B cell (primary cell): ENCODE measurements around the gene ITPK1. TPM values are rescaled to one million over a fixed set of nuclear protein-coding genes. Genes with fewer than 3 reads are reported as not detected.

Experiments used
- ATAC-seq: fragments of 200-7000 bp; cut with Tn5 transposase; one replicate; pipeline ENCODE4 v1.10.0; 2021; ENCODE audit warnings: low read depth, mild to moderate bottlenecking, moderate number of reproducible peaks, moderate library complexity
- CTCF ChIA-PET: fragments of 350-600 bp; sonication (Branson Sonifier 250); formaldehyde crosslinking; loops from one replicate; lab custom pipeline; 2021; ENCODE audit warnings: antibody characterized with exemption, inconsistent platforms; lab: Charles Lee
- POLR2A ChIA-PET: fragments of 350-600 bp; sonication (Branson Sonifier 250); formaldehyde crosslinking; loops from one replicate; lab custom pipeline; 2021; ENCODE audit warnings: antibody characterized with exemption; lab: Charles Lee
- DNase-seq: peaks from one replicate; pipeline ENCODE4 v3.0.0; 2013
- H2AFZ ChIP-seq: 2 replicates; pipeline ENCODE4 v1.6.1; 2012; ENCODE audit warnings: mild to moderate bottlenecking, low read depth, low read length; ENCODE audit not compliant: insufficient read depth, poor library complexity, severe bottlenecking
- H3K27ac ChIP-seq, 2 donors: 1 replicate in 1 of 2; 2 replicates in 1 of 2; pipeline ENCODE4 v1.5.1; 2012 to 2013; ENCODE audit warnings: low read length in 2 of 2, mild to moderate bottlenecking in 2 of 2, moderate library complexity in 1 of 2
- H3K27me3 ChIP-seq, 4 experiments: fragments of 200-600 bp in 1 of 4; sonication (generic) in 1 of 4; replicated peaks in 1 of 4; 1 replicate in 2 of 4; 2 replicates in 2 of 4; pipeline versions ENCODE4 v1.6.1 to v1.7.0; 2013 to 2016; ENCODE audit warnings: low read length in 3 of 4, mild to moderate bottlenecking in 2 of 4, mixed read lengths in 1 of 4, moderate library complexity in 1 of 4; ENCODE audit not compliant: insufficient read depth in 4 of 4, control insufficient read depth in 3 of 4; ENCODE audit errors: control extremely low read depth in 1 of 4
- H3K36me3 ChIP-seq, 2 experiments: replicated peaks in 1 of 2; 1 replicate in 1 of 2; 2 replicates in 1 of 2; pipeline versions ENCODE4 v1.6.1 to v1.7.1; 2013; ENCODE audit warnings: low read length in 1 of 2; ENCODE audit not compliant: insufficient read depth in 2 of 2, control insufficient read depth in 1 of 2; ENCODE audit errors: control extremely low read depth in 1 of 2, extremely low read depth in 1 of 2
- H3K4me1 ChIP-seq, 2 donors: fragments of 200-600 bp in 1 of 2; sonication (generic) in 1 of 2; 1 replicate in 1 of 2; 2 replicates in 1 of 2; pipeline versions ENCODE4 v1.5.1 to v1.6.1; 2013 to 2017; ENCODE audit warnings: low read length in 2 of 2; ENCODE audit not compliant: control insufficient read depth in 2 of 2, insufficient read depth in 2 of 2
- H3K4me2 ChIP-seq: replicated peaks from 2 replicates; pipeline ENCODE3; 2012; ENCODE audit warnings: mild to moderate bottlenecking, low read depth, low read length; ENCODE audit not compliant: poor library complexity, severe bottlenecking
- H3K4me3 ChIP-seq, 5 experiments: fragments of 200-600 bp in 1 of 5; sonication (generic) in 1 of 5; 1 replicate in 3 of 5; 2 replicates in 2 of 5; pipeline versions ENCODE4 v1.5.1 to v1.7.0; 2011 to 2016; ENCODE audit warnings: low read length in 4 of 5, mild to moderate bottlenecking in 4 of 5, low read depth in 2 of 5, control low read depth in 1 of 5, moderate library complexity in 1 of 5; ENCODE audit not compliant: insufficient read depth in 1 of 5; ENCODE audit errors: control extremely low read depth in 1 of 5, extremely low read depth in 1 of 5
- H3K79me2 ChIP-seq: fragments of 200-600 bp; sonication (generic); one replicate; pipeline ENCODE4 v1.6.0; 2016; ENCODE audit warnings: low read length; ENCODE audit not compliant: control insufficient read depth, insufficient read depth
- H3K9ac ChIP-seq: fragments of 200-600 bp; sonication (generic); 2 replicates; pipeline ENCODE4 v1.6.1; 2017; ENCODE audit warnings: mild to moderate bottlenecking, low read length, moderate library complexity
- H3K9me3 ChIP-seq, 3 donors: one replicate each; pipeline versions ENCODE4 v1.6.1 to v1.7.1; 2013; ENCODE audit warnings: low read length in 2 of 3; ENCODE audit not compliant: control insufficient read depth in 2 of 3, insufficient read depth in 1 of 3; ENCODE audit errors: control extremely low read depth in 1 of 3
- H4K20me1 ChIP-seq: 2 replicates; pipeline ENCODE4 v1.6.0; 2012; ENCODE audit warnings: mild to moderate bottlenecking, low read length; ENCODE audit not compliant: insufficient read depth, control insufficient read depth, poor library complexity, severe bottlenecking
- H3K27ac Mint-ChIP-seq: one replicate; pipeline ENCODE4 v1.8.0; 2021; ENCODE audit warnings: mixed read lengths
- H3K27me3 Mint-ChIP-seq: one replicate; pipeline ENCODE4 v1.8.0; 2021; ENCODE audit warnings: mixed read lengths
- H3K4me1 Mint-ChIP-seq: one replicate; pipeline ENCODE4 v1.8.0; 2021; ENCODE audit warnings: mixed read lengths
- H3K4me3 Mint-ChIP-seq: one replicate; pipeline ENCODE4 v1.8.0; 2021; ENCODE audit warnings: mixed read lengths
- H3K9me3 Mint-ChIP-seq: one replicate; pipeline ENCODE4 v1.8.0; 2022; ENCODE audit warnings: mixed read lengths; ENCODE audit not compliant: insufficient read depth
- EZH2 ChIP-seq: IDR thresholded peaks from 2 replicates; pipeline ENCODE4 v1.6.1; 2012; ENCODE audit warnings: borderline replicate concordance, low read depth, mild to moderate bottlenecking, moderate library complexity, low read length; ENCODE audit not compliant: insufficient read depth, poor library complexity, severe bottlenecking
- WGBS: methylation state at CpG from one replicate; pipeline ENCODE4 v1.1.5; 2013; ENCODE audit warnings: missing lambda C conversion rate; ENCODE audit not compliant: insufficient coverage; 5-methylcytosine and 5-hydroxymethylcytosine counted together
- intact Hi-C: fragments of 100-400 bp; cut with micrococcal nuclease; formaldehyde crosslinking; loops from one replicate; pipeline ENCODE4 v1.10.0; 2022
- polyA plus RNA-seq: library from polyadenylated mRNA; depleted of rRNA; stranded (reverse); fragments of >200 nt; gene quantifications from 2 replicates; pipeline ENCODE4 v1.2.3, GENCODE V29; 2012
- total RNA-seq, 2 donors: library from RNA; stranded (reverse); fragments of 120-200 nt in 1 of 2; gene quantifications; 1 replicate in 1 of 2; 2 replicates in 1 of 2; pipeline versions ENCODE4 v1.2.3 to v1.2.4, GENCODE V29; 2013 to 2022
- TF ChIP-seq, protein P1 (sequence below): fragments of 200-600 bp; IDR thresholded peaks from one replicate; pipeline ENCODE4 v1.8.0; 2022; ENCODE audit warnings: antibody characterized with exemption, mild to moderate bottlenecking

Gene ITPK1
- total and polyA plus RNA-seq, 2 donors (not counting 1 experiment from before 2014, with no cell fraction given), result 46.0 to 46.9 TPM

DNA sequence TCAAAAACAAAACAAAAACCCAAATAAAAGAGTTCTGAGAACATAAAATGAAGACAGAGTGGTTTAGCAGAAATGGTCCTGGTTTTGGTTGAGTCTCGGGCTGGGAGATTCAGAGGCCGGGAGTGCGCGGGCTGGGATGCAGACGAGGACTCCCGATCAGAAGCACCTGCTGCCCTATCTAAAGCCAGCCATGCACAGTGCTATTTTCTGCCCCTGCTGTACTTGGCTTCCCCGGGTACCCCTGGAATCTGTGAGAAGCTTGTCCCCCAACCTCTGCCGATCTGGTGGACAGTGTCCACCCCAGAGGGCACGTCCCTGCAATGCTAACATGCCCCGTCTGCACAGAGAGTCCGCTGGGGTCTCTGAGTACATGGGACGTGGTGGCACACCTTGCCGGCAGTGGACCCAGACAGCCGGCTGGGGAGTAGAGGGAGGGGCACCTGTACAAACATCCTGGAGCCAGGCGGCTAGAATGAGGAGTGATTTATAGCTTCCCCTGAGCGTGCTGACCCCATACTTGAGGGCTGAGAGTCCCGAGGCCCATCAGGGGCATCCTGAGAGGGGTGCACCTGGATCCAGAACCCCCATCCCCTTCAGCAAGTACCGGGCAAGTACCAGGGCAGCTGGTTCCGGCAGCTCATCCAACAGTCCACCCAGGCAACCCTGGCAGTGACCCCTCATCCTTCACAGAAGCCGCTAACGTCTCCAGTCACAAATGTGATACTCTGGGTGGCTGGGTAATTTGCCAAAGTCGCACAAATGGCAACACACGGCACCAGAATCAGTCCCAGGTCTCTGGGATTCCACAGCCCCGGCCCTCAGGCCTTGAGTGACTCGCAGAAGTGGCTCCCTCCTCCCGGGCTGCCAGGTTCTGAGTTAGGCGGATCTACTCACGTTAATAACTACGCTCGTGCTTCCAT, 155.7 kb downstream of the ITPK1 start:
- no peaks in the 10 kb centered on the region for H3K27me3 Mint-ChIP-seq
- WGBS, result 93% methylated on average over 25 of the region's 30 CpGs
- ChIA-PET CTCF (interaction anchor here (1.1 kb wide), 1 partner anchor 179 kb away, joined by 4 read pairs; no protein-coding TSS in a partner anchor), POLR2A (no interaction called here)
- no peaks in the 10 kb centered on the region for H3K4me1 ChIP-seq
- peaks cover 1% of the 10 kb centered on the region for H3K4me1 Mint-ChIP-seq
- no peak overlapping the region for H3K9ac ChIP-seq
- H3K27ac ChIP-seq, result no peak overlapping the region
- no peaks in the 10 kb centered on the region for H3K27me3 ChIP-seq
- no peaks in the 10 kb centered on the region for H3K9me3 Mint-ChIP-seq
- TF ChIP-seq, protein P1, sequence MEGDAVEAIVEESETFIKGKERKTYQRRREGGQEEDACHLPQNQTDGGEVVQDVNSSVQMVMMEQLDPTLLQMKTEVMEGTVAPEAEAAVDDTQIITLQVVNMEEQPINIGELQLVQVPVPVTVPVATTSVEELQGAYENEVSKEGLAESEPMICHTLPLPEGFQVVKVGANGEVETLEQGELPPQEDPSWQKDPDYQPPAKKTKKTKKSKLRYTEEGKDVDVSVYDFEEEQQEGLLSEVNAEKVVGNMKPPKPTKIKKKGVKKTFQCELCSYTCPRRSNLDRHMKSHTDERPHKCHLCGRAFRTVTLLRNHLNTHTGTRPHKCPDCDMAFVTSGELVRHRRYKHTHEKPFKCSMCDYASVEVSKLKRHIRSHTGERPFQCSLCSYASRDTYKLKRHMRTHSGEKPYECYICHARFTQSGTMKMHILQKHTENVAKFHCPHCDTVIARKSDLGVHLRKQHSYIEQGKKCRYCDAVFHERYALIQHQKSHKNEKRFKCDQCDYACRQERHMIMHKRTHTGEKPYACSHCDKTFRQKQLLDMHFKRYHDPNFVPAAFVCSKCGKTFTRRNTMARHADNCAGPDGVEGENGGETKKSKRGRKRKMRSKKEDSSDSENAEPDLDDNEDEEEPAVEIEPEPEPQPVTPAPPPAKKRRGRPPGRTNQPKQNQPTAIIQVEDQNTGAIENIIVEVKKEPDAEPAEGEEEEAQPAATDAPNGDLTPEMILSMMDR, result no peak
- TF ChIP-seq EZH2, result no peak
- no peaks in the 10 kb centered on the region for H3K79me2 ChIP-seq
- peaks cover 7% of the 10 kb centered on the region for H4K20me1 ChIP-seq
- H3K4me3 ChIP-seq, result no peak overlapping the region
- H3K36me3 ChIP-seq, result peaks cover 0 to 32% of the 10 kb centered on the region in 2 experiments
- H3K4me2 ChIP-seq, result no peak overlapping the region
- no peak overlapping the region for H3K27ac Mint-ChIP-seq
- no peak for DNase-seq
- no peak overlapping the region for H2AFZ ChIP-seq
- H3K9me3 ChIP-seq, result no peaks in the 10 kb centered on the region
- intact Hi-C loops, result loop anchor here (10.0 kb wide), 1 partner anchor 1175 kb away; no protein-coding TSS in a partner anchor
- no peak overlapping the region for H3K4me3 Mint-ChIP-seq
- ATAC-seq, result no peak

DNA sequence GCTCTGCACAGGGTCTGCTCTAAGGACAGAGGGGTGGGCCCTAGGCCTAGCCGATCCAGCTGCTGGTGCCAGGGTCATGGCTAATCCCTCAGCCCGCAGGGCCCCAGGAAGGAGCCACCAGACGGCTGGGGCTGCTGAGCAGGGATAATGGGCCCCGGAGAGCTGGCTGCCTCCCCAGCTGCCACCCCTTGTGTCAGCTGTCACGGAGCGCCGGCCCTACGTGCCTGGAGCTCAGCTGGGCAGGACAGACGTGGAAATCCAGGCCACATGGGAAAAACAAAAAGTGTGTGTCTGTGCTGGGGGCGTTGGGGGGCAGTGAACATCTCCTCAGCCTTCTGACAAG, 156.6 kb downstream of the ITPK1 start:
- H3K9me3 ChIP-seq, result no peaks in the 10 kb centered on the region
- no peak for TF ChIP-seq EZH2
- TF ChIP-seq, protein P1, result no peak
- H3K27me3 ChIP-seq, result no peaks in the 10 kb centered on the region
- ATAC-seq (no peak), DNase-seq (no peak)
- no peak overlapping the region for H3K9ac ChIP-seq
- no peaks in the 10 kb centered on the region for H3K9me3 Mint-ChIP-seq
- H3K4me1 Mint-ChIP-seq, result no peaks in the 10 kb centered on the region
- H3K36me3 ChIP-seq, result peaks cover 0 to 32% of the 10 kb centered on the region in 2 experiments
- H3K4me3 ChIP-seq, result no peak overlapping the region
- H4K20me1 ChIP-seq, result no peaks in the 10 kb centered on the region
- H3K27me3 Mint-ChIP-seq, result no peaks in the 10 kb centered on the region
- intact Hi-C loops, result loop anchor here (10.0 kb wide), 1 partner anchor 1176 kb away; no protein-coding TSS in a partner anchor
- no peak overlapping the region for H3K4me2 ChIP-seq
- H2AFZ ChIP-seq, result no peak overlapping the region
- no peak overlapping the region for H3K27ac ChIP-seq
- H3K4me1 ChIP-seq, result no peaks in the 10 kb centered on the region
- no peak overlapping the region for H3K4me3 Mint-ChIP-seq
- CTCF ChIA-PET, result interaction anchor here (1.1 kb wide), 1 partner anchor 180 kb away, joined by 4 read pairs; no protein-coding TSS in a partner anchor
- no peak overlapping the region for H3K27ac Mint-ChIP-seq
- WGBS, result 97% methylated on average over 10 of the region's 10 CpGs
- POLR2A ChIA-PET, result no interaction called here
- no peaks in the 10 kb centered on the region for H3K79me2 ChIP-seq
